Glomerular visceral epithelial cell (primary cell): ENCODE results near the gene FEZF2.

Source experiments
- DNase-seq: peaks from one replicate; pipeline ENCODE4 v3.0.0-alpha.2; 2016; ENCODE audit errors: extremely low spot score

The FEZF2 gene

DNA sequence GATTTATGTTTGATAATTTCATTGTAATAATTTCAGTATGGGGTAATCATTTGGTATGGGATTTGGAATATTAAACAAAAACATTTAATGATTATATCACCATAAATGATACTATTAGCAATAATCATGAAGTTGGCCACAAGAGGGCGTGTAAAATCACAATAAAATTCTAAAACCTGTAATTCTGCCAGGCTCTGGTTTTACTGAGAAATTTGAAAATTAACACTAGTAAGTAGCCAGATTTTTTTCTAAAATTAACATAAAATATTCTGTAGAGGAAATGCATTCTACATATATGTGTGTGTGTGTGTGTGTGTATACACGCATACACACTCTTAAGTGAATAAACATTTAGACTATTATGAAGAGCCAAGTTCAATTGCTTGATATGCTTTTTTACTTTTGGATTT, 40.5 kb downstream of the FEZF2 start:
- DNase-seq, result peak; percentile 8

GRCh38 chr3:62332017-62332416, 41.3 kb downstream of the FEZF2 start:
- no peak for DNase-seq

- DNase-seq, result no peak
These were observed 43.4 kb downstream of the FEZF2 start for GRCh38 chr3:62329971-62330370.

DNA sequence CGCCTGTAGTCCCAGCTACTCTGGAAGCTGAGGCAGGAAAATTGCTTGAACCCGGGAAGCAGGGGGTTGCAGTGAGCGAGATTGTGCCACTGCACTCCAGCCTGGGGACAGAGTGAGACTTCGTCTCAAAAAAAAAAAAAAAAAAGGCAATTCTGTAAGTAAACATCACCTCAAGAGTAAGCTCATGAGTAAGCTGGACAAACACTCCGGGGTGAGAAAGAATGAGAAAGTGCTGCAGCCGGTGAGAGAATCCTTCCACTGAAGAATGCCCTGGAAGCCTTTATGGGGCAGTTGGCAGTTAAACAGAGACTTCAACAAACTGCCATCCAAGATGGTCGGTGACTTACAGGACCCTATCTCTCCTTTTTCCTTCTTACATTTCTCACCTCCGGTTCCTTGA, 47.5 kb downstream of the FEZF2 start:
- no peak for DNase-seq

- DNase-seq, result no peak
These were observed 50.1 kb downstream of the FEZF2 start for GRCh38 chr3:62323241-62323640.
